HEK293T (cell line): ENCODE data around the gene PAK5.

Source experiments
- ELF4 ChIP-seq: fragments of 450-650 bp; IDR thresholded peaks from 2 replicates; pipeline ENCODE4 v1.6.1; 2017; ENCODE audit warnings: antibody characterized with exemption
- FOXK2 ChIP-seq: fragments of 450-650 bp; IDR thresholded peaks from 2 replicates; pipeline ENCODE4 v1.6.1; 2016; ENCODE audit warnings: mild to moderate bottlenecking
- PKNOX1 ChIP-seq: fragments of 450-650 bp; IDR thresholded peaks from 2 replicates; pipeline ENCODE4 v1.6.1; 2016

- TF ChIP-seq PKNOX1: no peak
- no peak for TF ChIP-seq FOXK2
- no peak for TF ChIP-seq ELF4
Measured at GRCh38 chr20:9884061-9884460, 45.2 kb upstream of the PAK5 start.
